Right renal cortex interstitium (tissue), 3 donors: ENCODE results near the gene SYNE4. TPM values are rescaled to one million over a fixed set of nuclear protein-coding genes. Genes with fewer than 3 reads are reported as not detected.
A peak's percentile ranks its signal among the peaks of the same experiment; 100 is the strongest.
"Not testable (repeated sequence)": the region's sequence is repeated elsewhere in the genome, so short reads cannot be mapped to it uniquely, and the experiment has no call there.

Source experiments
- DNase-seq, 3 donors: peaks; one replicate each; pipeline ENCODE4 v3.0.0-alpha.2; 2013; ENCODE audit warnings: low read depth in 3 of 3, low spot score in 2 of 3
- polyA plus RNA-seq, 3 donors: library from polyadenylated mRNA; unstranded; fragments of 120-200 nt; gene quantifications; one replicate each; pipeline ENCODE4 v1.2.1, GENCODE V29; 2013; ENCODE audit not compliant: insufficient read length in 3 of 3

Gene SYNE4
- polyA plus RNA-seq, 3 donors: 9.8 to 10.1 (median 9.9) TPM

- DNase-seq: no peak
Measured at GRCh38 chr19:35991731-35992450, 16.7 kb downstream of the SYNE4 start.

GRCh38 chr19:35990771-35991730 lies 17.6 kb downstream of the SYNE4 start:
- no peak for DNase-seq

GRCh38 chr19:35990156-35990555 lies 18.5 kb downstream of the SYNE4 start:
- DNase-seq: no peak

GRCh38 chr19:35988824-35989223 lies 19.8 kb downstream of the SYNE4 start:
- DNase-seq: no peak

- DNase-seq: no peak
Measured at GRCh38 chr19:35987571-35987896, 21.1 kb downstream of the SYNE4 start.

GRCh38 chr19:35986664-35987570 lies 21.7 kb downstream of the SYNE4 start:
- no peak for DNase-seq

GRCh38 chr19:35986111-35986510 lies 22.5 kb downstream of the SYNE4 start:
- no peak for DNase-seq

- no peak for DNase-seq
Measured at GRCh38 chr19:35983177-35983576, 25.4 kb downstream of the SYNE4 start.

GRCh38 chr19:35980997-35981396 lies 27.6 kb downstream of the SYNE4 start:
- not testable (repeated sequence) for DNase-seq

GRCh38 chr19:35978832-35979365 lies 29.7 kb downstream of the SYNE4 start:
- no peak for DNase-seq

- no peak for DNase-seq
Measured at GRCh38 chr19:35978271-35978670, 30.3 kb downstream of the SYNE4 start.

- no peak for DNase-seq
Measured at GRCh38 chr19:35977446-35978222, 31.0 kb downstream of the SYNE4 start.

GRCh38 chr19:35975608-35976214 lies 32.9 kb downstream of the SYNE4 start:
- DNase-seq: no peak

- no peak for DNase-seq
Measured at GRCh38 chr19:35973487-35973886, 35.1 kb downstream of the SYNE4 start.

GRCh38 chr19:35966771-35967170 lies 41.8 kb downstream of the SYNE4 start:
- no peak for DNase-seq

- DNase-seq: peak; percentile 53 to 70 (median 64)
Measured at GRCh38 chr19:35963514-35963913, 45.1 kb downstream of the SYNE4 start.

GRCh38 chr19:35960432-35960972 lies 48.1 kb downstream of the SYNE4 start:
- no peak for DNase-seq

GRCh38 chr19:35959968-35960320 lies 48.7 kb downstream of the SYNE4 start:
- DNase-seq: no peak
